AG20443 (cell line): ENCODE results near the gene PLCXD3.

Source experiments
- DNase-seq: peaks from one replicate; pipeline ENCODE4 v3.0.0; 2012; ENCODE audit warnings: low spot score, mixed read lengths

PLCXD3 gene

GRCh38 chr5:41281215-41281810 lies 229.1 kb downstream of the PLCXD3 start:
- no peak for DNase-seq

GRCh38 chr5:41279040-41279439 lies 231.4 kb downstream of the PLCXD3 start:
- DNase-seq: no peak

GRCh38 chr5:41277476-41278245 lies 232.7 kb downstream of the PLCXD3 start:
- no peak for DNase-seq

GRCh38 chr5:41275813-41276512 lies 234.4 kb downstream of the PLCXD3 start:
- no peak for DNase-seq

GRCh38 chr5:41270423-41271251 lies 239.8 kb downstream of the PLCXD3 start:
- peak; percentile 61 for DNase-seq

- no peak for DNase-seq
Measured at GRCh38 chr5:41268894-41269293, 241.5 kb downstream of the PLCXD3 start.

- DNase-seq: no peak
Measured at GRCh38 chr5:41266377-41266776, 244.0 kb downstream of the PLCXD3 start.

- no peak for DNase-seq
Measured at GRCh38 chr5:41264019-41264418, 246.4 kb downstream of the PLCXD3 start.

GRCh38 chr5:41263335-41263734 lies 247.1 kb downstream of the PLCXD3 start:
- no peak for DNase-seq
